ENCODE data around the gene SH3BGRL2.

- TF ChIP-seq EZH2 (IDR thresholded peaks at IDR 0.05; ENCODE audit: low read length, unreplicated experiment) (no peak), CTCF (conservative IDR thresholded peaks at IDR 0.05; ENCODE audit: low read depth, low read length) (no peak)
Observed at GRCh38 chr6:79673947-79674346, 42.8 kb downstream of the SH3BGRL2 start.

All from PC-3 (cell line).